Measurements from ENCODE around the gene CEACAM1. TPM values are rescaled to one million over a fixed set of nuclear protein-coding genes. Genes with fewer than 3 reads are reported as not detected.

CEACAM1 gene
- total RNA-seq, 2 donors from 2014 or later: 21.4 to 35.8 TPM

DNA sequence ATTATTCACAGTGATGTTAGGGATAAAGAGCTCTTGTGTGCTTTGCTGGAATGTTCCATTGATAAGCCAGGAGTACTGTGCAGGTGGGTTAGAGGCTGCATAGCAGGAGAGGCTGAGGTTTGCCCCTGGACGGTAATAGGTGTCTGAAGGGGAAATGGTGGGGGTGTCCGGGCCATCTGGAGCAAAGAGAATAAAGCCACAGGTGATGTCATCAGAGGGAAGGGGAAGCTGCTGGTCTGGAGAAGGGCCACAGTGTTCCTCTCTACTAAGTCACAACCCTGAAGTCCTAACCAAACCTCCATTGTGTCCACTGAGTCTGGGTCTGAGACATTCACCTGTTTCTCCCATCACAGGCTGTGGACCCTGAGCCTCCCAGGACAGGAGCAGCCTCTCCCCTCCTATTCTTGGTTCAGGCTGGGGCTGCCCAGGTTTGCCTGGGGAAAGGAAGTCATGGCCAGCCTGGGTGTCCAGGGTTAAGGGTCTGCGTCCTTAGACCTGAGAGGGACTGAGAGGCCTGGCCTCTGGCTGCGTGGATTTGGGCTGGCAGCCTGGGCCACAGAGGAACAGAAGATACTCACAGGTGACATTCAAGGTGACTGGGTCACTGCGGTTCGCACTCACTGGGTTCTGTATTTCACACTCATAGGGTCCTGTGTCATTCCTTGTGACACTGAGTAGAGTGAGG, 6.8 kb downstream of the CEACAM1 start:
- 87% methylated on average over 6 of the region's 6 CpGs for WGBS
- H3K36me3 ChIP-seq: peaks cover 0 to 6% of the 10 kb centered on the region in 2 donors
- no peaks in the 10 kb centered on the region for H3K4me1 ChIP-seq (replicated peaks)
- H3K4me3 ChIP-seq: no peak overlapping the region
- TF ChIP-seq, protein P1, sequence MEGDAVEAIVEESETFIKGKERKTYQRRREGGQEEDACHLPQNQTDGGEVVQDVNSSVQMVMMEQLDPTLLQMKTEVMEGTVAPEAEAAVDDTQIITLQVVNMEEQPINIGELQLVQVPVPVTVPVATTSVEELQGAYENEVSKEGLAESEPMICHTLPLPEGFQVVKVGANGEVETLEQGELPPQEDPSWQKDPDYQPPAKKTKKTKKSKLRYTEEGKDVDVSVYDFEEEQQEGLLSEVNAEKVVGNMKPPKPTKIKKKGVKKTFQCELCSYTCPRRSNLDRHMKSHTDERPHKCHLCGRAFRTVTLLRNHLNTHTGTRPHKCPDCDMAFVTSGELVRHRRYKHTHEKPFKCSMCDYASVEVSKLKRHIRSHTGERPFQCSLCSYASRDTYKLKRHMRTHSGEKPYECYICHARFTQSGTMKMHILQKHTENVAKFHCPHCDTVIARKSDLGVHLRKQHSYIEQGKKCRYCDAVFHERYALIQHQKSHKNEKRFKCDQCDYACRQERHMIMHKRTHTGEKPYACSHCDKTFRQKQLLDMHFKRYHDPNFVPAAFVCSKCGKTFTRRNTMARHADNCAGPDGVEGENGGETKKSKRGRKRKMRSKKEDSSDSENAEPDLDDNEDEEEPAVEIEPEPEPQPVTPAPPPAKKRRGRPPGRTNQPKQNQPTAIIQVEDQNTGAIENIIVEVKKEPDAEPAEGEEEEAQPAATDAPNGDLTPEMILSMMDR (IDR thresholded peaks at IDR 0.05): no peak
- TF ChIP-seq POLR2A (IDR thresholded peaks at IDR 0.05): no peak
- TF ChIP-seq POLR2AphosphoS5 (IDR thresholded peaks at IDR 0.05): no peak
- H3K27ac ChIP-seq: no peak overlapping the region
- no peak for DNase-seq (ENCODE audit: low spot score)
- H3K27me3 ChIP-seq (replicated peaks; ENCODE audit: insufficient read depth): no peaks in the 10 kb centered on the region
- no peaks in the 10 kb centered on the region for H3K9me3 ChIP-seq
- intact Hi-C loops (cut with DNase I): no loop called here

DNA sequence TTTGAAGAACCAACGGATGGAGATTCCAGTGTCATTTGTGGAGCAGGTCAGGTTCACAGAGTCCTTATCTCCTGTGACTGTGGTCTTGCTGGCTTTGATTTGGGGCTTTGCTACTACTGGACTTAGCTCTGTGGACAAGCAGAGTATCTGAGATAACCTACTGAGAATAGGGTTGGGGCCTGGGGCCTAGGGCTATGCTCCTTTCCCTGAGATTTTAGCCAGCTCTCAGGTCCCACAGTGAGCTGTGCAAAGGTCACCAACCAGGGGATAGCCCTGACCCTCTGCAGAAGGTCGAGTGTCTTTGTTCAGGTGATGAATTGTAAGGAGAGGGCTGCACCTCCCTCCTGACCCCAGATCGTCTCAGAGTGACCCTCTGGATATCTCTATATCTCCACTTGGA, 9.2 kb downstream of the CEACAM1 start:
- Histone ChIP-seq H3K27me3 (replicated peaks; ENCODE audit: insufficient read depth) (no peaks in the 10 kb centered on the region), H3K9me3 (no peaks in the 10 kb centered on the region), H3K4me1 (replicated peaks) (no peaks in the 10 kb centered on the region), H3K4me3 (no peak overlapping the region), H3K27ac (no peak overlapping the region), H3K36me3 (peaks cover 0 to 6% of the 10 kb centered on the region in 2 donors)
- DNase-seq (ENCODE audit: low spot score): no peak
- intact Hi-C loops (cut with DNase I): no loop called here
- TF ChIP-seq, protein P1 (IDR thresholded peaks at IDR 0.05): no peak
- no peak for TF ChIP-seq POLR2AphosphoS5 (IDR thresholded peaks at IDR 0.05)
- TF ChIP-seq POLR2A (IDR thresholded peaks at IDR 0.05): no peak
- 76% methylated on average over 3 of the region's 3 CpGs for WGBS

- Histone ChIP-seq H3K36me3 (peaks cover 0 to 6% of the 10 kb centered on the region in 2 donors), H3K27ac (no peak overlapping the region), H3K4me1 (replicated peaks) (no peaks in the 10 kb centered on the region), H3K4me3 (no peak overlapping the region), H3K9me3 (no peaks in the 10 kb centered on the region), H3K27me3 (replicated peaks; ENCODE audit: insufficient read depth) (no peaks in the 10 kb centered on the region)
- WGBS: 93% methylated on average over 2 of the region's 2 CpGs
- intact Hi-C loops (cut with DNase I): no loop called here
- no peak for TF ChIP-seq POLR2A (IDR thresholded peaks at IDR 0.05)
- TF ChIP-seq, protein P1 (IDR thresholded peaks at IDR 0.05): no peak
- no peak for TF ChIP-seq POLR2AphosphoS5 (IDR thresholded peaks at IDR 0.05)
- DNase-seq (ENCODE audit: low spot score): no peak
These were observed 11.5 kb downstream of the CEACAM1 start for GRCh38 chr19:42516771-42517170.

DNA sequence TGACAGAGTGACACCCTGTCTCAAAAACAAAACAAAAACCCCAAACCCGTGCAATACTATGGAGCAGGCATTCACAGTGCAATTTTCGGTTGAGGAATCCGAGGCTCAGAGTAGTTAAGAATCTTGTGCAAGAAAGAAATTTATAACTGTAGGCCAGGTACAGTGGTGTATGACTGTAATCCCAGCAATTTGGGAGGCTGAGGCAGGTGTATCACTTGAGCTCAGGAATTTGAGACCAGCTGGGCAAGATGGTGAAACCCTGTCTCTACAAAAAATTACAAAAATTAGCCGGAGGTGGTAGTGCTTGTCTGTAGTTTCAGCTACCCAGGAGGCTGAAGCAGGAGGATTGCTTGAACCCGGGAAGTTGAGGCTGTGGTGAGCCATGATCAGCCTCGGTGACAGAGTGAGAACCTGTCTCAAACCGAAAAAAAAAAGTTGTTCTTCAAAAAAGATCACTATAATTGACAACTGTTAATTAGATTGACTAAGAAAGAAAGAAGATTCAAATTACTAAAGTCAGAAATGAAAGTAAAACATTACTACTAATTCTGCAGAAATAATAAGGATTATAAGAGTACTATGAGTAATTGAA, 12.9 kb downstream of the CEACAM1 start:
- H3K4me3 ChIP-seq: no peak overlapping the region

More for the DNA sequence above, 12.9 kb downstream of the CEACAM1 start:
- 93% methylated on average over 7 of the region's 7 CpGs for WGBS
- Histone ChIP-seq H3K9me3 (no peaks in the 10 kb centered on the region), H3K36me3 (no peaks in the 10 kb centered on the region), H3K4me1 (replicated peaks) (no peaks in the 10 kb centered on the region), H3K27ac (no peak overlapping the region), H3K27me3 (replicated peaks; ENCODE audit: insufficient read depth) (no peaks in the 10 kb centered on the region)
- intact Hi-C loops (cut with DNase I): no loop called here
- DNase-seq (ENCODE audit: low spot score): no peak
- TF ChIP-seq POLR2AphosphoS5 (IDR thresholded peaks at IDR 0.05): no peak
- TF ChIP-seq POLR2A (IDR thresholded peaks at IDR 0.05): no peak
- TF ChIP-seq, protein P1 (IDR thresholded peaks at IDR 0.05): no peak
